ENCODE data around the gene RPP21. TPM values are rescaled to one million over a fixed set of nuclear protein-coding genes. Genes with fewer than 3 reads are reported as not detected.

Gene RPP21
- total RNA-seq, 1 donor from 2014 or later, result 25.5 TPM

DNA sequence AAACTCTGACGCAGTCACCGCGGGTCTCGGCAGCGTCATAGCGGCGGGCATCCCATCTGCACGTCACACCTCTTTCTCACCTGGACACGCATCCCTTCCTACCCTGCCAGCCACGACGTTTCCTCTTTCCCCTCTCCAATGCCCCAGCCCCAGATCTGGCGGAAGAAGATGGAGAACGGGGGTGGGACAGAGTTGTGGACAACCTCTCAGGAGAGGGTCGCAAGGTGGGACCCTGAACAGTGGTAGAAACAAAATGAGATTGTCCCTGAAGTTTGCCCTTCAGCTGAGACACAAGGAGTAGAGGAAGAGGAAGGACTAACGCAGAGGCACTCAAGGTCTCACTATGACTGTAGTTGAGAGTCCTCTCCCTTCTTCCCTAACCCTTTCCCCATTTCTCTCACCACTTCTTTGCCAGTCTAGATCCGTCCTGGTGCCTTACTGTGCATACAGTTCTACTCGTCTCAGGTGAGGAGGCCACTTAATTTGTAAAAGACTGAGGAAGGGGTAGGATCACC is 17.7 kb upstream of the RPP21 start:
- ATAC-seq, result no peak
- intact Hi-C loops (cut with micrococcal nuclease), result no loop called here
- DNase-seq, result no peak

DNA sequence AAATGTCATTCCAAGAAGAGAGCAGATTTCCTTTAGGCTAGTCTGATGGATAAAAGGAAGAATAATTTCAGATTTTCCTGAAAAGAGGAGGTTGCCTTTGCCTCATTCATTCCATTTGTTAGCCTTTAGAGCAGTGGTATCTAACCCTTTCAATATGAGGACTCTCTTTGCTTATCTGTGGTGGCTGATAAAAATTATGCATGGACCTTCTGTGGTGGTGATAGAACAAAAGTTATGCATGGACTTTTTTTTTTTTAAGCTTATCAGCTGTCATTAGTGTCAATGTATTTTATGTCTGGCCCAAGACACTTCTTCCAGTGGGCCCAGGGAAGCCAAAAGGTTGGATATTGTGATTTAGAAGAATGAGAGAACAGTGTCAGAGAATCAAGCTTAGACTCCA is 16.6 kb upstream of the RPP21 start:
- ATAC-seq (no peak), DNase-seq (no peak)
- intact Hi-C loops (cut with micrococcal nuclease), result no loop called here

DNA sequence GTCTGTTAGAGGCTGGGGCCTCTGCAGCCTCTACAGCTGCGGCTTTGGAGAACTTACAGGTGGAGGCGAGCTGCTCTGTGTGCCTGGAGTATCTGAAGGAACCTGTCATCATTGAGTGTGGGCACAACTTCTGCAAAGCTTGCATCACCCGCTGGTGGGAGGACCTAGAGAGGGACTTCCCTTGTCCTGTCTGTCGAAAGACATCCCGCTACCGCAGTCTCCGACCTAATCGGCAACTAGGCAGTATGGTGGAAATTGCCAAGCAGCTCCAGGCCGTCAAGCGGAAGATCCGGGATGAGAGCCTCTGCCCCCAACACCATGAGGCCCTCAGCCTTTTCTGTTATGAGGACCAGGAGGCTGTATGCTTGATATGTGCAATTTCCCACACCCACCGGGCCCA is 15.6 kb upstream of the RPP21 start:
- DNase-seq (no peak), ATAC-seq (no peak)
- intact Hi-C loops (cut with micrococcal nuclease), result no loop called here

DNA sequence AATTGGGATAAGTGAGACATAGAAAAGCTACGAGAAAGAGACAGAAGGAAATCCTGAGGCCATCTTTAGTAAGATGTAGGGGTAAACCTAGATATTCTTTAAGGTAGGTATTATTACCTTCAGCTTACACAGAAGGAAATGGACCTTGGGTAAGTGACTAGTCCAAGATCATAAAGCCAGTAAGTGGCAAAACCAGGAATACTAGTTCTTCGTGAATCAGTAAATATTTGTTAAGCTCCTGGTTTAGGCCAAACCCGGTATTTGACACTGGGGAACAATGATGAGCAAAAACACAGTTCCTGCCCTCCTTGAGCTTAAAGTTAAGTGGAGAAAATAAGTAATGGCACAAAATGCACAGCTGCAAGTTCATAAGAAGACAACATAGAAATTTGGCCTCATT is 13.0 kb upstream of the RPP21 start:
- intact Hi-C loops (cut with micrococcal nuclease), result no loop called here
- DNase-seq, result no peak
- no peak for ATAC-seq

DNA sequence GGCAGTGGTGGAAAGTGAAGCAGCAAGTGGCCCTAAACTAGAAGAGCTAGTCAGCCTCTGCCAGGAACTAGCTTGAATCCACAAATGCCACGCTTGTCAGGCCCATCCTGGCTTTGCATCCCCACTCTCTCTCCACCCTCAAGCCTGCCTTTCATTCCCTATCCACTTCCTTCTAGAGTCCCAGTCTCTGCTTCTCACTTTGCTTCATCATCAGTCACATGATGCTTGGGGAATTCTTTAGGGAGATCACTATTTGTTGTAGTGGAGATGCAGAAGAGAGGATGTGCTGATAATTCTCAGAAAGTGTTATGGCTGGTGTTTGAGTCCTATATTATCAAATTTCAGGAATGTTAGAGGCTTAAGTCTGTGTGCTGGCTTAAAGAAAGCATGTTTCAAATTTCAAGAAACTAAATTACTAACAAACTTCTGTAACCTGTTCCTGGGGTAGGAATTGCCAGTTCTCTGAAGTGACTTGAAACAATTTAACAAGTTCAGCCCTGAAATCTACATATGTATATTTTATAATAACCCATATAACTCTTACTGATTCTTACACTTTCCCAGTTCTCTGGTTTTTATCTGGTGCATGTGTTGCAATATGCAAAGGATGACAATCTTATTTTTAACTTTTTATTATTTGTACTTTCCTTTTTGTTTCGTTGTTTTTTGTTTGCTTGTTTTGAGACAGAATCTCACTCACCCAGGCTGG is 10.7 kb upstream of the RPP21 start:
- no peak for ATAC-seq
- no peak for DNase-seq
- intact Hi-C loops (cut with micrococcal nuclease), result no loop called here

DNA sequence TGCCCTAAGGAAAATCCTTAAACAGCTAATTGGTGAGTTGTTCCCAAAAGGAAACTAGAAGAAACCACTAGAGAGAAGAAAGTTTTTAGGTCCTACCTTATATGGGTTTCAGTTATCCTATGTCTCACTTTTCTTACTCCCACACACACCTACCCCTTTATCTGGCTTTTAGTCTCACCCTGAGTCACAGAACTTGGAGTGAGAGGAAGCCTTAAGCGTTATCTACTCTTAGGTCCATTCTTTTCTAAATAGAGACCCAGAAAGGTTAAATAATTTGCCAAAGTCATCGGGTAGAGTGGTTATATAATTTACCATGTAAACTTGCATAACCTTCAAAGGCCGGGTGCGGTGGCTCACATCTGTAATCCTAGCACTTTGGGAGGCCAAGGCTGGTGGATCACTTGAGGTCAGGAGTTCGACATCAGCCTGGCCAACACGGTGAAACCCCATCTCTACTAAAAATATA is 4.3 kb upstream of the RPP21 start:
- ATAC-seq (no peak), DNase-seq (no peak)
- intact Hi-C loops (cut with micrococcal nuclease), result no loop called here

DNA sequence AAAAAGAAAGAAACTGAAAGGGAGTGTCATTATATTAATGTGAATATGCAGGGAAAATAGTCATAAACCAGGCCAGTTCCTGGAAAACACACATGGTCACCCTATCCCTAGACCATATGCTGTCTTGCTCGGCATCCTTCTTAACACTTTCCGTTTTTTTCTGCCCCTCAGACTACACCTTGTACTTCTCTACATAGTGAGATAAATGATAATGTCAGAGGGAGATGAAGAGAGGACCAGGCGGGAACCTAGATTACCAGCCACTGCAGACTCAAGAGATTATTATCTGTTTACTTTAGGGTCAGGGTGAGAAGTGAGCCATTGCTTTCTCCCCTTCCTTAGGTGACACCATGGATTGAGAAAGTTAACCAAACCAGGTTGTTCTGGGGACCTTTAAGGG is 3.7 kb upstream of the RPP21 start:
- no peak for ATAC-seq
- no peak for DNase-seq
- intact Hi-C loops (cut with micrococcal nuclease), result no loop called here

DNA sequence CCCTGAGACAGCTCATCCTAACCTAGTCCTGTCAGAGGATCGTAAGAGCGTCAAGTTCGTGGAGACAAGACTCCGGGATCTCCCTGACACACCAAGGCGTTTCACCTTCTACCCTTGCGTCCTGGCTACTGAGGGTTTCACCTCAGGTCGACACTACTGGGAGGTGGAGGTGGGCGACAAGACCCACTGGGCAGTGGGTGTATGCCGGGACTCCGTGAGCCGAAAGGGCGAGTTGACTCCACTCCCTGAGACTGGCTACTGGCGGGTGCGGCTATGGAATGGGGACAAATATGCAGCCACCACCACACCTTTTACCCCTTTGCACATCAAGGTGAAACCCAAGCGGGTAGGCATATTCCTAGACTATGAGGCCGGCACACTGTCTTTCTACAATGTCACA is 3.2 kb upstream of the RPP21 start:
- ATAC-seq, result no peak
- intact Hi-C loops (cut with micrococcal nuclease), result no loop called here
- DNase-seq, result no peak

DNA sequence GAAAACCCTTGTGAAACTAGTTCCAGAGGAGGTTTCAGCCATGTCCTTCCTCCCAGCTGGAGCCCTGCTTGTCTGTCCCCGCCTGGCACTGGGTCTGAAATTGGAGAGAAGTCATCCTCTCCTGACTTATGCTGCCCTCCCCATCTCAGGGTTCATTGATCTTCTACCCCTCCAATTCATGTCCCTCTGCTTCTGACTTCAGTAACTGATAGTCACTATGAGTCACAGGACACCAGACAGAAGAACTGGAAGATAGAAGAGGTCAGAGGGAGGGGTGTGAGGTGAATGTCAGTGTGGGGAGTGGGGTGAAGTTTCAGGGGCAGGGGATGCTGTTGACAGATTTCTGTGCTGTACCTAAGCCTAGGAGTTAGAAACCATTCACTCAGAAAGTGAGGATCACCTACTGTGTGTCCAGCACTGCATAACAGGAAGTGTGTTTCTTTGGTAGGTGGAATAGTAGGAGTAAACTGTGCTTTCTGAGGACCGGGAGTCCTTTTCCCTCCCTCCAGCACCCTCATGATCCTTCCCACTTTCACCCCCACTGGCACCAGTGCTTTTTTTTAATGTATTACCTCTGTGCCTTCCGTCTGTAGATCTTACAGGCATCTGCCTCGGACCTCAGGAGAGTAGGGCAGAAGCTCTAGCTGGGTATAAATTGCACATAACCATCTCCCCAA is 627 bp upstream of the RPP21 start:
- ATAC-seq, result no peak
- intact Hi-C loops (cut with micrococcal nuclease), result no loop called here
- no peak for DNase-seq

DNA sequence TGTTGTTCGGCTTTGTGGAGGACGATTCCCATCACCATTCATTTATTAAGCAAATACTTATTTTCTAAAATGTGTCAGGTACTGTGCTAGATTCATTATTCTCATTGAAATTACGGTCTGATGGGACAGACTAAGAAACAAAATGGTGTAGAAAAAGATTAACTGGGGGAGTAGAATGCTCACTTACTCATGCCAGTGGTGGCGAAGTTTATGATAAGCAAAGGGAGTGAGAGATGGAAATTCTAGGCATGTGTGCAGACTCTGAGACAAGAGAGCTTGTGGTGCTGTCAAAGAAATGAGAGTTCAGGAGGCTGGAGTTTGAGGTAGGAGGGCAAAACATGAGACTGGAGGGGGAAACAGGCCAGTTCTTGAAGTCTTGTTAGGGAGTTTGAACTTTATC is 896 bp downstream of the RPP21 start:
- no peak for DNase-seq
- intact Hi-C loops (cut with micrococcal nuclease), result no loop called here
- ATAC-seq, result no peak

DNA sequence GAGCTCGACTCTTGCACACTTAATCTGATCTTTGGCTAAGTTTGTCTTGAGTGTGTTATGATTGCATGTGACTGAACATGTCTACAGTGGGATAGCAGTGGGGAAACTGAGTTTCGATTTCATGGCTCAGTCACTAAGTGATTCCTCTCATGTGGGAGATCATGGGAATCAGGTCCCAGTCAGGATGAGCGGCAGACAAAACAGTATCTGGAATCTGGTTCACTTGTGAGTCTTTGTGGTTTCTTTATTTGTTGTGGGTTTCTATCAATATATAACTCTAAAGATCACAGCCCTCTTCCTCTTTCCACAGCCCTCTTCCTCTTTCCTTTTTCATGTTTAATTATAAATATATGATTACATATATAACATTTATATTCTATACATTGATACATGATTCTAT is 4.0 kb downstream of the RPP21 start:
- intact Hi-C loops (cut with micrococcal nuclease), result no loop called here
- ATAC-seq (no peak), DNase-seq (no peak)

DNA sequence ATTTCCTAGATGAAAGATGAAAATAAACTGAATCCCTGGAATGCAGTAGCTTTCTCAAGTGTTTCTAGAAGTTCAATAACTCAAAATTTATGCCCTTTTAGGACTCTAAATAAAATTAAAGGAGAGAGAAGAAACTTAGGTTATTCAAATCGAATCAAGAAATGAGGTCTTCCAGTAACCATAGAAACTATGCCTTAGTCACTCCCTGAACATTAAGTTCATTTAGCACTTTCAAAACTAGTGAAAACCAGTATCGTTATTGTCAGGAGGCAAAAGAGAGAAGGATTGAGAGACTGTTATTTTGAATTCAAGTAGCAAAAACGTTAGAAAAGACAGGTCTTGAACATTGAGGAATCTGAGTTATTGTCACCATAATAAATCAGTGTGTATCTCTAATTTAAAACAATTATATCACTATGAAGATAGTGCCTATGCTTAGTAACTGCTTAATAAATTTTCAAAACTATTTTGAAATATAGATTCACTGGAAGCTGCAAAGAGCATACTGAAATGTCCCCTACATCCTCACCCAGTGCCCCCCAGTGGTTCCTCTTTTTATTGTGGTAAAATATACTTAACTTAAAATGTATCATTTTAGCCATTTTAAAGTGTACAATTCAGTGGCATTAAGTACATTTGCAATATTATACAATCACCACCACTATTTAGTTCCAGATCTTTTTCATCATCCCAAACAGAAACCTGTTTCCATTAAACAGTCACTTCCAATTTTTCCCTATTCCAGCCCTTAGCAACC is 4.6 kb downstream of the RPP21 start:
- ATAC-seq (no peak), DNase-seq (no peak)
- intact Hi-C loops (cut with micrococcal nuclease), result no loop called here

DNA sequence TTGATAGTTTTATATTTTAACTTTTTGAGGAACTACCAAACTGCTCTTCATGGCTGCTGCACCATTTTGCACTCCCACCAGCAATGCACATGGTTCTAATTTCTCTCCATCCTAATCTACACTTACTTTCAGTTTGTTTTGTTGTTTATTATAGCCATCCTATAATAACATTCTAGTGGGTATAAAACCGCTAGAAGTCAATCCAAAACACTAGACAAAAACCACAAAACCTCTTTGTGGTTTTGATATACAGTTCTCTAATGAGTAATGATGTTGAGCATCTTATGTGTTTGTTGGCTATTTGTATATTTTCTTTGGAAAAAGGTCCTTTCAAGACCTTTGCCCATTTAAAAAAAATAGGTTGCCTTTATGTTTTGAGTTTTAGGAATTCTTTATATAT is 5.6 kb downstream of the RPP21 start:
- intact Hi-C loops (cut with micrococcal nuclease), result no loop called here
- ATAC-seq, result no peak
- DNase-seq, result no peak

DNA sequence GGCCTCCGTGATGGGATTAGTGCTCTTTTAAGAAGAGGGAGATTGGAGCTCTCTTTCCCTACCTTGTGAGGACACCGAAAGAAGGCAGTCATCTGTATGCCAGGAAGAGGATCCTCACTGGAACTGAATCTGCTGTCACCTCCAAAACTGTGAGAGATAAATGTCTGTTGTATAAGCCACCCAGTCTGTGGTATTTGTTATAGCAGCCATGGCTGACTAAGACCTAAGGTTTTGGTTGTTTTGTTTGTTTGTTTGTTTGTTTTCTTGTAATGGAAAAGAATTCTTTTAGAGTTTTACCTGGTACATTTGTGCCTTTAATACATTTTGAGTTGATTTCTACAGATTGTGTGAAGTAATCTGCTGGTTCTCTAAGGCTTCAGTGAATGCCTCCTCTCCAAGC is 7.6 kb downstream of the RPP21 start:
- no peak for ATAC-seq
- no peak for DNase-seq
- intact Hi-C loops (cut with micrococcal nuclease), result no loop called here

DNA sequence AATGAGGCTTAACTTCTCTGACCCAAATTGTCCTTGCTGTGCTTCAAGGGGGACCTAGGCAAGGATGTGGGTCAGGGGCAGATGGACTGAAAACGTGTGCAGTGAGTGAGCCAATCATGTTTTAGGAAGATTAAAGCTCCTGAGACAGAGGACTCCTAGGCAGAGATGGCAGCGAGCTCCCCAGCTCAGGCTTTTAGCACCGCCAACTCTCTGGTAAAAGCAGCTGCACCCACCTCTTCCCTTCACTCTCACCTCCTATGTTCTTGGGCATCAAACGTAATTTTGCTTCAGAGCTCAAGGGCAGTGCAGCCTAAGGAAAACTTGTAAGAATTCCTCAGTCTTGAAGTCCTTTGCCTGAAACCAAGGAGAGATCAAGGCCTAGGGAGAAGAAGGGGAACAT is 10.3 kb downstream of the RPP21 start:
- DNase-seq (no peak), ATAC-seq (no peak)
- intact Hi-C loops (cut with micrococcal nuclease), result no loop called here

DNA sequence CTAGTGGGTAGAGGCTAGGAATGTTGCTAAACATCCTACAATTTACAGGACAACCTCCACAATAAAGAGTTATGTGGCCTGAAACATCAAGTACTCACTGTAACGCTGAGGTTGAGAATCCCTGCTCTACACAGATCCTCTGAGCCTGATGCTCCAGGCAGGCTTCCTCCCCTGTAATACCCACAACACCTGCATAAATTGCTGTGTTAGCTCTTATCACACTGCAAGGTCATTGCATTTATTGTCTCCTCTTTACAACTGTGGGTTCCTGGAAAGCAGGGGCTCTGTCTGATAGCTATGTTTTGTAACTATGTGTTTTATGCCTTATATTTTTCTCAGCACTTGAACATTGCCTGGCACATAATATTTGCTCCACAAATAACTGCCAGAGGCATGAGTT is 11.6 kb downstream of the RPP21 start:
- intact Hi-C loops (cut with micrococcal nuclease), result no loop called here
- no peak for ATAC-seq
- no peak for DNase-seq

DNA sequence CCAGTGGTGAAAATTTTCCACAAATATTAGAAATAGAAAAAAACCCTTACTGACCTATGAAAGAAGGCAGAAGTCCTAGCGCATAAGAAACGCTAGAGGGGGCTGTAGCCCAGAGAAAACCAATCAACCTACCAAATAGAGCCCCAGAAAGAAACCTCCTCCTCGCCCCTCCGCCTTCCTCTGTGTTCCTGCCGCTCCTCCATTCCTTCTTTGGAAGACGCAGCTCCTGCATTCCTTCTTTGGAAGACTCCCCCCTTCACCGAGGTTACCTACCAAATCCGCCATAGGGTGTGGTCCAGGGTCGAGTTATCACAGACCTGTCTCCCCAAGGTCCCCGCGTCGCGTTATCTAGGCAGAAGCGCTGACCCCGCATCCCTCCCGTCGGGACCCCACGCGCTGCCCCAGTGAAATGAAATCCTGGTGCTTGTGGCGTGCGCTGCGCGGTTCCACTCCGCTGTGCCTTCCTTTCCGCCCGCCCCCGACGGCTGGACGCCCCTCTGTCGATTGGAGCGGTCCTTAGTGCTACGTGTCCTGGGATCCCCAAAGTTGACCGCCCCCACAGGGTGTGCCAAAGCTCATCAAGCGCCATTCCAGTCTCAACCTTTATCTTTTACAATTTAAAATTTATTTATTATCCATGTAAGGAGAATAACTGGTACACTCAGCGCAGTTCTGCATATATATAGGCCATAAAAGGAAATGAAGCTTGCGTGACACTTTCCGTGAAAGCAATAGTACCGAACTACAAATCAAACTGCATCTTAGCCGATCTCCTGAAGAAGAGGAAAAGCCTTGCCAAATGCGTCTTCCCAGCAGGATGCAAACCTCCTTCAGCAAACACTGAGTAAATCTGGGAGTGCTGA is 13.0 kb downstream of the RPP21 start:
- ATAC-seq (peak; percentile 60), DNase-seq (no peak)
- intact Hi-C loops (cut with micrococcal nuclease), result no loop called here

DNA sequence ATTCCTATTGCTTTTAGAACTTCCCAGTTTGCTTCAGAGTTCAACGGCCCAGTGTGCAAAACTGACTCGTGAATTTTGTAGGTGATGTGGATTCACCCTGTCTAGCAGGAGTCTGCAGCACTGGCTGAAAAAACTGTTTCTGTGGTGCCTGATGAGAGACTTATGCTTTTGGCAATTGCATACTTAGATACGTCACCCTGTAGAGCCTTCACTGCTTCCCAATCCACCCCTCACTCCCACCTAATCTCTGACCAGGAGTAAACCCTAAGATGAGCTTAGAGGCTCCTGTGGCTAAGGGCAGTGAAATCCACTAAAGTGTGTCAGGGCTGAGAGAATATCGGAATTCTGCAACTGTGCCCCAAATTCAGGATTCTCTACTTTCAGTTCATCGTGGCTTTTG is 14.3 kb downstream of the RPP21 start:
- ATAC-seq (no peak), DNase-seq (no peak)
- intact Hi-C loops (cut with micrococcal nuclease), result no loop called here

DNA sequence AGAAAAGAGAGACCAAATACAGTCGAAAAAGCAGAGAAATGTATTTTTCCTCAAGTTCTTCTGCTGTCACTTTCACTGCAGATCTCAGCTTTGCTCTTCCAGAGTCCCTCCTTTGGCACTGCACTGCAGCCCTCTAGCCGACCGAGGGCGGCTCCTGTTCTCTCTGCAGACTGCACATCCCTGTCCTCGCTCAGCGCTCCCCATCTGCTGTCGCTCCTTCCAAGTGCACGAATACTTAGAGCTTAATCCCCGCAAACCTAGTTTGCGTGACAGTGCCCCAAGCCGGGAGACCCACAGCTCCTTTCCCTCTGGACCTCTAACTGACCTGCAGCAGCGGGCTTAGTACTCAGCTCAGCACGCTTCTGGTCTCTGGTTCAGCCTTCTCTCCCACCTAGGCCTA is 15.2 kb downstream of the RPP21 start:
- intact Hi-C loops (cut with micrococcal nuclease), result no loop called here
- DNase-seq, result no peak
- ATAC-seq, result no peak

Measured in left ventricle myocardium superior (tissue), 1 donor.